ENCODE data around the gene NPIPB9.
"Not testable (repeated sequence)": the region's sequence is repeated elsewhere in the genome, so short reads cannot be mapped to it uniquely, and the experiment has no call there.

GRCh38 chr16:28820546-28820945 is 69.0 kb downstream of the NPIPB9 start:
- TF ChIP-seq, protein P1, sequence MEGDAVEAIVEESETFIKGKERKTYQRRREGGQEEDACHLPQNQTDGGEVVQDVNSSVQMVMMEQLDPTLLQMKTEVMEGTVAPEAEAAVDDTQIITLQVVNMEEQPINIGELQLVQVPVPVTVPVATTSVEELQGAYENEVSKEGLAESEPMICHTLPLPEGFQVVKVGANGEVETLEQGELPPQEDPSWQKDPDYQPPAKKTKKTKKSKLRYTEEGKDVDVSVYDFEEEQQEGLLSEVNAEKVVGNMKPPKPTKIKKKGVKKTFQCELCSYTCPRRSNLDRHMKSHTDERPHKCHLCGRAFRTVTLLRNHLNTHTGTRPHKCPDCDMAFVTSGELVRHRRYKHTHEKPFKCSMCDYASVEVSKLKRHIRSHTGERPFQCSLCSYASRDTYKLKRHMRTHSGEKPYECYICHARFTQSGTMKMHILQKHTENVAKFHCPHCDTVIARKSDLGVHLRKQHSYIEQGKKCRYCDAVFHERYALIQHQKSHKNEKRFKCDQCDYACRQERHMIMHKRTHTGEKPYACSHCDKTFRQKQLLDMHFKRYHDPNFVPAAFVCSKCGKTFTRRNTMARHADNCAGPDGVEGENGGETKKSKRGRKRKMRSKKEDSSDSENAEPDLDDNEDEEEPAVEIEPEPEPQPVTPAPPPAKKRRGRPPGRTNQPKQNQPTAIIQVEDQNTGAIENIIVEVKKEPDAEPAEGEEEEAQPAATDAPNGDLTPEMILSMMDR (conservative IDR thresholded peaks at IDR 0.05 in 1 of 2, IDR thresholded peaks at IDR 0.05 in 1 of 2; ENCODE audit: extremely low read depth in 1 of 2, insufficient read depth in 1 of 2, low read depth in 1 of 2, low read length in 2 of 2): not testable (repeated sequence)
- not testable (repeated sequence) for TF ChIP-seq EZH2 (IDR thresholded peaks at IDR 0.05; ENCODE audit: borderline replicate concordance, low read length)

All from mammary epithelial cell (primary cell).